Measurements from ENCODE around the gene RNF168. TPM values are rescaled to one million over a fixed set of nuclear protein-coding genes. Genes with fewer than 3 reads are reported as not detected.
A peak's percentile ranks its signal among the peaks of the same experiment; 100 is the strongest.

Gene RNF168
- total and polyA plus RNA-seq, 9 donors, result 8.0 to 29.3 (median 19.5) TPM

DNA sequence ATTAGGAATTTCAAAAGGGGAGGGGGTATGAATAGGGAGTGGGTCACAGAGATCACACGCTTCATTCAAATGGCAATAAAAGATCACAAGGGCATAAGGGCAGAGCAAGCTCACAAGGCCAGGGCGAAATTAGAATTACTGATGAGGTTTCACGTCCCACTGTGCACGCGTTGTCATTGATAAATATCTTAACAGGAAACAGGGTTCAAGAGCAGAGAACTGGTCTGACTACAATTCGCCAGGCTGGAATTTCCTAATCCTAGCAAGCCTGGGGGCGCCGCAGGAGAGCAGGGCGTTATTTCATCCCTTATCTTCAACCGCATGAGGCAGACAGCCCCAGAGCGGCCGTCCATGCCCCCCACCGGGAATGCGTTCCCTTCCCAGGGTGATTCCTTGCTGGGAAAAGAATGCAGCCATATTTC is 29.7 kb upstream of the RNF168 start:
- TF ChIP-seq, protein P1, sequence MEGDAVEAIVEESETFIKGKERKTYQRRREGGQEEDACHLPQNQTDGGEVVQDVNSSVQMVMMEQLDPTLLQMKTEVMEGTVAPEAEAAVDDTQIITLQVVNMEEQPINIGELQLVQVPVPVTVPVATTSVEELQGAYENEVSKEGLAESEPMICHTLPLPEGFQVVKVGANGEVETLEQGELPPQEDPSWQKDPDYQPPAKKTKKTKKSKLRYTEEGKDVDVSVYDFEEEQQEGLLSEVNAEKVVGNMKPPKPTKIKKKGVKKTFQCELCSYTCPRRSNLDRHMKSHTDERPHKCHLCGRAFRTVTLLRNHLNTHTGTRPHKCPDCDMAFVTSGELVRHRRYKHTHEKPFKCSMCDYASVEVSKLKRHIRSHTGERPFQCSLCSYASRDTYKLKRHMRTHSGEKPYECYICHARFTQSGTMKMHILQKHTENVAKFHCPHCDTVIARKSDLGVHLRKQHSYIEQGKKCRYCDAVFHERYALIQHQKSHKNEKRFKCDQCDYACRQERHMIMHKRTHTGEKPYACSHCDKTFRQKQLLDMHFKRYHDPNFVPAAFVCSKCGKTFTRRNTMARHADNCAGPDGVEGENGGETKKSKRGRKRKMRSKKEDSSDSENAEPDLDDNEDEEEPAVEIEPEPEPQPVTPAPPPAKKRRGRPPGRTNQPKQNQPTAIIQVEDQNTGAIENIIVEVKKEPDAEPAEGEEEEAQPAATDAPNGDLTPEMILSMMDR (IDR thresholded peaks at IDR 0.05), result no peak
- TF ChIP-seq EP300 (IDR thresholded peaks at IDR 0.05) (no peak), POLR2A (IDR thresholded peaks at IDR 0.05) (no peak)
- Histone ChIP-seq H3K27me3 (no peaks in the 10 kb centered on the region), H3K4me3 (no peak overlapping the region), H3K27ac (no peak overlapping the region), H3K4me1 (ENCODE audit: insufficient read depth) (peaks cover 4% of the 10 kb centered on the region), H3K36me3 (no peaks in the 10 kb centered on the region), H3K9me3 (peaks cover 0 to 3% of the 10 kb centered on the region in 2 donors)
- 17 to 28% (median 27%) methylated on average over 14 of the region's 14 CpGs for WGBS, 3 donors
- DNase-seq, result no peak
- intact Hi-C loops (cut with DNase I), result no loop called here

DNA sequence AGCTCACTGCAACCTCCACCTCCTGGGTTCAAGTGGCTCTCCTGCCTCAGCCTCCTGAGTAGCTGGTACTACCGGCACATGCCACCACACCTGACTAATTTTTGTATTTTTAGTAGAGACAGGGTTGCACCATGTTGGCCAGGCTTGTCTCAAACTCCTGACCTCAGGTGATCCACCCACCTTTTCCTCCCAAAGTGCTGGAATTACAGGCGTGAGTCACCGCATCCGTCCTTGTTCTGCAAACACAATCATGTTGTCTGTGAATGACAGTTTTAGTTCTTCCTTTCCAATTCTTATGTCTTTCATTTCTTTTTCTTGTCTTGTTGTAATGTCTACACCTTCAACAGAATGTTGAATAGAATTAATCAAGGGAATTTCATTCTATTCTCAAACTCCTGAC is 27.9 kb upstream of the RNF168 start:
- no peaks in the 10 kb centered on the region for H3K36me3 ChIP-seq
- H3K9me3 ChIP-seq, result peaks cover 0 to 3% of the 10 kb centered on the region in 2 donors
- H3K27ac ChIP-seq, result no peak overlapping the region
- intact Hi-C loops (cut with DNase I), result no loop called here
- H3K27me3 ChIP-seq, result no peaks in the 10 kb centered on the region
- H3K4me1 ChIP-seq (ENCODE audit: insufficient read depth), result peaks cover 4% of the 10 kb centered on the region
- no peak overlapping the region for H3K4me3 ChIP-seq
- DNase-seq, result no peak
- WGBS, 3 donors, result 74 to 92% (median 83%) methylated on average over 4 of the region's 4 CpGs
- TF ChIP-seq EP300 (IDR thresholded peaks at IDR 0.05) (no peak), POLR2A (IDR thresholded peaks at IDR 0.05) (no peak)
- TF ChIP-seq, protein P1 (IDR thresholded peaks at IDR 0.05), result no peak

DNA sequence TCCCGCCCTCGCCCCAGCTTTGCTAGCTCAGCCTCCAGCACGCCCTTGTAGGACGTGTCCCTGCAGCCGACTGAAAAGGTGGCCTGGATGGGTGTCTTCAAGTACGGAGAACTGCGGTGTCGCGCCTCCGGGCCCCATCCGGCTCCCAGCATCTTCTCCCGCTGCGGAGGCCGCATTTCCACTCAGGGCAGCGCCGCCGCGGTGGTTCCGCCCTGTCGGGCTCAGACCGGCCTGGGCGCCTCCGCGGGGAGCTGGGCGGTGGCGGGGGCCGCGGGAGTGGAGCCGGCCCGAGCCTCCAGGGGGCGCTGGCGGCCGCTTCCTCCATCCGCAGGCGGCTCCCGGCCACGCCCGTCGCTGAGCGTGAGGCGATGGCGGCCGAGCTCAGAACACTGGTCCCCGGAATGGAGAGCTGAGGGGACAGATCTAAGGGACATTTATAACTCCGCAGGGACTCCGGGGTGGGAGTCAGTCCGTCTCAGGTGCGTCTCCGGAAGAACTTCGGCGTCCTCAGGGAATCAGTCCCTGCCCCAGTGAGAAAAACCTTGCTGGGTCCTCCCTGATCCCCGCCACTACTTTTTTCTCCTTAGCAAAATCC is 25.2 kb upstream of the RNF168 start:
- Histone ChIP-seq H3K27ac (no peak overlapping the region), H3K4me3 (peak overlapping the region; percentile 22), H3K4me1 (ENCODE audit: insufficient read depth) (peaks cover 4% of the 10 kb centered on the region), H3K9me3 (peaks cover 0 to 3% of the 10 kb centered on the region in 2 donors), H3K36me3 (no peaks in the 10 kb centered on the region), H3K27me3 (no peaks in the 10 kb centered on the region)
- WGBS, 3 donors, result 3 to 4% (median 3%) methylated on average over 43 to 52 of the region's 52 CpGs
- intact Hi-C loops (cut with DNase I), result no loop called here
- TF ChIP-seq POLR2A (IDR thresholded peaks at IDR 0.05) (no peak), EP300 (IDR thresholded peaks at IDR 0.05) (no peak)
- TF ChIP-seq, protein P1 (IDR thresholded peaks at IDR 0.05), result peak in 1 of 3 donors; percentile 56
- DNase-seq, result peak; percentile 21 to 66 (median 42)

DNA sequence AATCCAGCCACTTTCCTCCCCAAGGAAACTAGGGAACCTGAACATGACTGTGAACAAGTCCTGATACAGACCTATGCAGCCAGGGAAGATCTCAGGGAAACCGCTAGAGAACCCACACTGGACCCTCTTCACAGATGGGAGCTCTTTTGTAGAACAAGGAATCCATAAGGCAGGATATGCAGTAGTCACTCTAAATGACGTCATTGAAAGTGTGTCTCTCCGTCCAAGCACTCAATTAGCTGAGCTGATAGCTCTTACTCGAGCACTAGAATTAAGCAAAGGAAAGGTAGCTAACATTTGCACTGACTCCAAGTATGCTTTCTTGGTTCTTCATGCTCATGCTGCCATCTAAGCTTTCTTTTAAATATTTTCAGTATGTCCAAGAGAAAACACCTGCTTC is 21.6 kb upstream of the RNF168 start:
- Histone ChIP-seq H3K27ac (no peak overlapping the region), H3K27me3 (no peaks in the 10 kb centered on the region), H3K4me1 (ENCODE audit: insufficient read depth) (peaks cover 4% of the 10 kb centered on the region), H3K4me3 (no peak overlapping the region), H3K36me3 (no peaks in the 10 kb centered on the region), H3K9me3 (no peaks in the 10 kb centered on the region)
- 81 to 84% (median 83%) methylated on average over 4 of the region's 4 CpGs for WGBS, 3 donors
- TF ChIP-seq POLR2A (IDR thresholded peaks at IDR 0.05) (no peak), EP300 (IDR thresholded peaks at IDR 0.05) (no peak)
- TF ChIP-seq, protein P1 (IDR thresholded peaks at IDR 0.05), result no peak
- intact Hi-C loops (cut with DNase I), result no loop called here
- no peak for DNase-seq

All from ovary (tissue), 9 donors.